GM03348 (cell line): Measurements from ENCODE around the gene EDA.
"Not testable (repeated sequence)": the region's sequence is repeated elsewhere in the genome, so short reads cannot be mapped to it uniquely, and the experiment has no call there.

Experiments
- DNase-seq: peaks from one replicate; pipeline ENCODE4 v3.0.0; 2012; ENCODE audit warnings: low spot score

Gene EDA

GRCh38 chrX:69959712-69960111 is 343.8 kb downstream of the EDA start:
- DNase-seq: no peak

GRCh38 chrX:69961365-69962072 is 345.6 kb downstream of the EDA start:
- no peak for DNase-seq

- no peak for DNase-seq
Observed at GRCh38 chrX:69968950-69969349, 353.0 kb downstream of the EDA start.

GRCh38 chrX:69969460-69969859 is 353.5 kb downstream of the EDA start:
- DNase-seq: no peak

GRCh38 chrX:69987691-69988090 is 371.8 kb downstream of the EDA start:
- DNase-seq: no peak

GRCh38 chrX:69988955-69989394 is 373.1 kb downstream of the EDA start:
- no peak for DNase-seq

GRCh38 chrX:69991685-69992084 is 375.8 kb downstream of the EDA start:
- DNase-seq: no peak

GRCh38 chrX:69993494-69993893 is 377.6 kb downstream of the EDA start:
- no peak for DNase-seq

GRCh38 chrX:69995362-69996112 is 379.6 kb downstream of the EDA start:
- DNase-seq: no peak

- DNase-seq: no peak
Observed at GRCh38 chrX:69996113-69996468, 380.2 kb downstream of the EDA start.

- not testable (repeated sequence) for DNase-seq
Observed at GRCh38 chrX:69998299-69998698, 382.4 kb downstream of the EDA start.

- DNase-seq: no peak
Observed at GRCh38 chrX:70001269-70001668, 385.4 kb downstream of the EDA start.

GRCh38 chrX:70001708-70002341 is 385.9 kb downstream of the EDA start:
- no peak for DNase-seq

- DNase-seq: no peak
Observed at GRCh38 chrX:70007946-70008345, 392.0 kb downstream of the EDA start.

- DNase-seq: no peak
Observed at GRCh38 chrX:70009049-70009448, 393.1 kb downstream of the EDA start.

GRCh38 chrX:70009970-70010369 is 394.1 kb downstream of the EDA start:
- no peak for DNase-seq

GRCh38 chrX:70012756-70013155 is 396.8 kb downstream of the EDA start:
- no peak for DNase-seq

GRCh38 chrX:70013466-70014381 is 397.8 kb downstream of the EDA start:
- DNase-seq: no peak

GRCh38 chrX:70016513-70016912 is 400.6 kb downstream of the EDA start:
- no peak for DNase-seq

- no peak for DNase-seq
Observed at GRCh38 chrX:70022616-70023015, 406.7 kb downstream of the EDA start.

GRCh38 chrX:70025464-70025863 is 409.6 kb downstream of the EDA start:
- no peak for DNase-seq
